C4-2B (cell line): ENCODE measurements around the gene FAM83D.

Experiments
- ZFX ChIP-seq: fragments of 450-650 bp; IDR thresholded peaks from 2 replicates; pipeline ENCODE4 v1.6.1; 2017
- TF ChIP-seq, protein P1 (sequence below): fragments of 450-650 bp; conservative IDR thresholded peaks from 2 replicates; pipeline ENCODE4 v1.5.1; 2017; ENCODE audit warnings: mild to moderate bottlenecking

DNA sequence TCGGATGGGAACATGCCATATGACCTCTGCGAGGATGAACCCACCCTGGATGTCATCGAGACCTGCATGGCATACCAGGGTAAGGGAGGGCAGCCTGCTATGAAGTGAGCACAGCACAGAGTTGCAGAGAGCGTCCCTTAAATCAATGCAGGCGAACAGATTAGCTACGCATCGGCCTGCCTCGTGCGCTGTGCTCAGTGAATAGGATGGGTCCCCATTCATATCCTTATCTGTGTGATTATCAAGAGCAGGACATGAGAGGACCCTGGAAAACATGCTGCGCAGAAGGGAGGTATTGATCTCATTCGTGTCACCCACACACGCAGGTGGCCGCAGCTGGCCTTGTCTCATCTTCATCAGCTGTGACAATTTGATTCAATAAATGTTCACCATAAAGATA, 25.6 kb upstream of the FAM83D start:
- TF ChIP-seq, protein P1, sequence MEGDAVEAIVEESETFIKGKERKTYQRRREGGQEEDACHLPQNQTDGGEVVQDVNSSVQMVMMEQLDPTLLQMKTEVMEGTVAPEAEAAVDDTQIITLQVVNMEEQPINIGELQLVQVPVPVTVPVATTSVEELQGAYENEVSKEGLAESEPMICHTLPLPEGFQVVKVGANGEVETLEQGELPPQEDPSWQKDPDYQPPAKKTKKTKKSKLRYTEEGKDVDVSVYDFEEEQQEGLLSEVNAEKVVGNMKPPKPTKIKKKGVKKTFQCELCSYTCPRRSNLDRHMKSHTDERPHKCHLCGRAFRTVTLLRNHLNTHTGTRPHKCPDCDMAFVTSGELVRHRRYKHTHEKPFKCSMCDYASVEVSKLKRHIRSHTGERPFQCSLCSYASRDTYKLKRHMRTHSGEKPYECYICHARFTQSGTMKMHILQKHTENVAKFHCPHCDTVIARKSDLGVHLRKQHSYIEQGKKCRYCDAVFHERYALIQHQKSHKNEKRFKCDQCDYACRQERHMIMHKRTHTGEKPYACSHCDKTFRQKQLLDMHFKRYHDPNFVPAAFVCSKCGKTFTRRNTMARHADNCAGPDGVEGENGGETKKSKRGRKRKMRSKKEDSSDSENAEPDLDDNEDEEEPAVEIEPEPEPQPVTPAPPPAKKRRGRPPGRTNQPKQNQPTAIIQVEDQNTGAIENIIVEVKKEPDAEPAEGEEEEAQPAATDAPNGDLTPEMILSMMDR: no peak
- TF ChIP-seq ZFX: no peak
